SK-N-SH treated with all-trans-retinoic acid at 6 μM for 48 hours (cell line): ENCODE results near the gene PFDN2.

Experiments
- ATAC-seq: fragments of 200-7000 bp; cut with Tn5 transposase; 3 replicates; pipeline ENCODE4 v1.9.1; 2020; ENCODE audit warnings: mild to moderate bottlenecking, moderate library complexity
- BACH2 ChIP-seq: fragments of 250-450 bp; sonication (Bioruptor Pico); IDR thresholded peaks from 2 replicates; pipeline ENCODE4 v1.9.0; 2021; ENCODE audit warnings: mild to moderate bottlenecking, borderline replicate concordance
- CSDC2 ChIP-seq: fragments of 250-450 bp; sonication (Bioruptor Pico); IDR thresholded peaks from 2 replicates; pipeline ENCODE4 v1.5.0; 2020; ENCODE audit warnings: mild to moderate bottlenecking, moderate library complexity
- ESRRG ChIP-seq: fragments of 250-450 bp; sonication (Bioruptor Pico); IDR thresholded peaks from 2 replicates; pipeline ENCODE4 v1.6.1; 2021; ENCODE audit warnings: mild to moderate bottlenecking
- GLIS3 ChIP-seq: fragments of 250-450 bp; sonication (Bioruptor Pico); IDR thresholded peaks from 2 replicates; pipeline ENCODE4 v1.5.0; 2020; ENCODE audit warnings: mild to moderate bottlenecking, moderate library complexity
- ISL1 ChIP-seq: fragments of 250-450 bp; sonication (Bioruptor Pico); IDR thresholded peaks from 2 replicates; pipeline ENCODE4 v2.1.2; 2022; ENCODE audit warnings: mild to moderate bottlenecking, moderate library complexity
- OSR1 ChIP-seq: fragments of 250-450 bp; sonication (Bioruptor Pico); IDR thresholded peaks from 2 replicates; pipeline ENCODE4 v1.8.0; 2022; ENCODE audit warnings: moderate library complexity, mild to moderate bottlenecking, inconsistent platforms
- POU6F1 ChIP-seq: fragments of 250-450 bp; sonication (Bioruptor Pico); IDR thresholded peaks from 2 replicates; pipeline ENCODE4 v1.8.0; 2021; ENCODE audit warnings: low read depth, mild to moderate bottlenecking, moderate library complexity, borderline replicate concordance
- PPARA ChIP-seq: fragments of 250-450 bp; sonication (Bioruptor Pico); IDR thresholded peaks from 2 replicates; pipeline ENCODE4 v1.5.0; 2020; ENCODE audit warnings: mild to moderate bottlenecking, borderline replicate concordance
- RARB ChIP-seq: fragments of 250-450 bp; sonication (Bioruptor Pico); IDR thresholded peaks from 2 replicates; pipeline ENCODE4 v1.8.0; 2021; ENCODE audit warnings: mild to moderate bottlenecking, moderate library complexity
- SNAI2 ChIP-seq: fragments of 250-450 bp; sonication (Bioruptor Pico); IDR thresholded peaks from 2 replicates; pipeline ENCODE4 v1.5.0; 2020; ENCODE audit warnings: mild to moderate bottlenecking, moderate library complexity
- TCF4 ChIP-seq: fragments of 250-450 bp; sonication (Bioruptor Pico); IDR thresholded peaks from 2 replicates; pipeline ENCODE4 v1.8.0; 2021; ENCODE audit warnings: mild to moderate bottlenecking, moderate library complexity, borderline replicate concordance
- TOX ChIP-seq: fragments of 250-450 bp; sonication (Bioruptor Pico); IDR thresholded peaks from 2 replicates; pipeline ENCODE4 v1.8.0; 2021; ENCODE audit warnings: mild to moderate bottlenecking, moderate library complexity, borderline replicate concordance
- TSHZ2 ChIP-seq: fragments of 250-450 bp; sonication (Bioruptor Pico); IDR thresholded peaks from 2 replicates; pipeline ENCODE4 v1.5.0; 2020; ENCODE audit warnings: mild to moderate bottlenecking, moderate library complexity
- ZC3H10 ChIP-seq: fragments of 250-450 bp; sonication (Bioruptor Pico); IDR thresholded peaks from 2 replicates; pipeline ENCODE4 v1.5.1; 2021; ENCODE audit warnings: mild to moderate bottlenecking, moderate library complexity
- ZFP3 ChIP-seq: fragments of 250-450 bp; sonication (Bioruptor Pico); IDR thresholded peaks from 2 replicates; pipeline ENCODE4 v1.5.0; 2020; ENCODE audit warnings: mild to moderate bottlenecking, moderate library complexity
- ZFP30 ChIP-seq: fragments of 450-650 bp; formaldehyde crosslinking; IDR thresholded peaks from 2 replicates; pipeline ENCODE4 v1.5.0; 2022; ENCODE audit warnings: mild to moderate bottlenecking, moderate library complexity
- ZNF565 ChIP-seq: fragments of 450-650 bp; formaldehyde crosslinking; conservative IDR thresholded peaks from 2 replicates; pipeline ENCODE4 v1.5.0; 2020; ENCODE audit warnings: low read depth, mild to moderate bottlenecking, moderate library complexity
- ZNF8 ChIP-seq: fragments of 450-650 bp; formaldehyde crosslinking; IDR thresholded peaks from 2 replicates; pipeline ENCODE4 v1.5.0; 2020; ENCODE audit warnings: mild to moderate bottlenecking, moderate library complexity
- TF ChIP-seq, protein P1 (sequence below): fragments of 250-450 bp; sonication (Bioruptor Pico); IDR thresholded peaks from 2 replicates; pipeline ENCODE4 v1.8.0; 2020; ENCODE audit warnings: mild to moderate bottlenecking, moderate library complexity, borderline replicate concordance

Gene PFDN2

GRCh38 chr1:161131523-161132409 is 13.9 kb upstream of the PFDN2 start:
- peak; percentile 18 for ATAC-seq
- no peak for TF ChIP-seq ZFP30 (CRISPR knock-in tag)
- TF ChIP-seq TOX = no peak
- no peak for TF ChIP-seq ISL1

GRCh38 chr1:161130266-161130665 is 12.4 kb upstream of the PFDN2 start:
- TF ChIP-seq ZFP3 (CRISPR knock-in tag) (no peak), RARB (CRISPR knock-in tag) (no peak), ZC3H10 (CRISPR knock-in tag) (no peak), POU6F1 (CRISPR knock-in tag) (no peak), ESRRG (no peak), TSHZ2 (no peak), CSDC2 (CRISPR knock-in tag) (no peak), GLIS3 (CRISPR knock-in tag) (no peak), BACH2 (CRISPR knock-in tag) (no peak), ISL1 (no peak), ZNF565 (CRISPR knock-in tag) (no peak), TCF4 (no peak), ZFP30 (CRISPR knock-in tag) (no peak), TOX (no peak), PPARA (CRISPR knock-in tag) (no peak)
- TF ChIP-seq, protein P1, sequence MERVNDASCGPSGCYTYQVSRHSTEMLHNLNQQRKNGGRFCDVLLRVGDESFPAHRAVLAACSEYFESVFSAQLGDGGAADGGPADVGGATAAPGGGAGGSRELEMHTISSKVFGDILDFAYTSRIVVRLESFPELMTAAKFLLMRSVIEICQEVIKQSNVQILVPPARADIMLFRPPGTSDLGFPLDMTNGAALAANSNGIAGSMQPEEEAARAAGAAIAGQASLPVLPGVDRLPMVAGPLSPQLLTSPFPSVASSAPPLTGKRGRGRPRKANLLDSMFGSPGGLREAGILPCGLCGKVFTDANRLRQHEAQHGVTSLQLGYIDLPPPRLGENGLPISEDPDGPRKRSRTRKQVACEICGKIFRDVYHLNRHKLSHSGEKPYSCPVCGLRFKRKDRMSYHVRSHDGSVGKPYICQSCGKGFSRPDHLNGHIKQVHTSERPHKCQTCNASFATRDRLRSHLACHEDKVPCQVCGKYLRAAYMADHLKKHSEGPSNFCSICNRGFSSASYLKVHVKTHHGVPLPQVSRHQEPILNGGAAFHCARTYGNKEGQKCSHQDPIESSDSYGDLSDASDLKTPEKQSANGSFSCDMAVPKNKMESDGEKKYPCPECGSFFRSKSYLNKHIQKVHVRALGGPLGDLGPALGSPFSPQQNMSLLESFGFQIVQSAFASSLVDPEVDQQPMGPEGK (CRISPR knock-in tag) = no peak
- ATAC-seq = no peak

DNA sequence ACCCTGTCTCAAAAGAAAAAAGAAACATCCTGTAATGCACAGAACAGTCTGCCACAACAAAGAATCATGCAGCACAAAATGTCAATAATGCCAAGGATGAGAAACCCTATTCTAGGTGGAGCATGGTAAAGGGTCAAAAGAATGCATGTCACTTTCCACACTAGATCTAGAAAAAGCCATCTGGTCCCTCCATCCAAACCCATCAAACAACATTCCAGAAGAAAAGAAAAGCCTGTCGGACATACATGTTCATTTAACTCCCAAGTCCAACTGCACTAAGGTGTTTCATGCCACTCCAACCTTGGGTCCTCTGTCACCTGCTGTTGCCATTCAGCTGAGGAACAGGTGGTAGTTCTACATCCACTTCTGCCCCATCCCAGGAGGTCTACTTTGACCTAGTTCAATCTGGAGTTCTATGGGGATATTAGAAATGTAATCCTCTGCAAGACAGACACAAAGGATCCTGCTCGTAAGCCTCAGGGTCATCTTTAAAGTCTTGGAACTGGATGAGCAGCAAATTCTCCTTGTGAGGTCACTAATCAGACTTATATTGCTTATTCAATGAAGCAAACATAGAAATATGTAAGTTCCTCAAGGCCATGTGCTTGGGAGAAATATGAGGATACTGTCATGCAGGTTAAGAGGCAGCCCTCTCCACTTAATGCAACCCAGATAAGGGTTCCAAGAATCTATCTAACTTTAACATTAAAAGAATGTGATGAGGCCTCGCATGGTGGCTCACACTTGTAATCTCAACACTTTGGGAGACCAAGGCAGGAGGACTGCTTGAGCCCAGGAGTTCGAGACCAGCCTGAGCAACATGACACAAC is 11.0 kb upstream of the PFDN2 start:
- TF ChIP-seq ZC3H10 (CRISPR knock-in tag) (no peak), TOX (no peak), SNAI2 (no peak), CSDC2 (CRISPR knock-in tag) (no peak), OSR1 (CRISPR knock-in tag) (no peak), ESRRG (no peak), TSHZ2 (no peak), ZNF8 (CRISPR knock-in tag) (no peak), RARB (CRISPR knock-in tag) (no peak), TCF4 (no peak)
- ATAC-seq = no peak
